ENCODE measurements around the gene ARID3A. TPM values are rescaled to one million over a fixed set of nuclear protein-coding genes. Genes with fewer than 3 reads are reported as not detected.

Gene ARID3A
- total RNA-seq, 1 donor from 2014 or later: 70.6 TPM

- Mint-ChIP-seq H3K27me3 (ENCODE audit: low read depth) (no peaks in the 10 kb centered on the region), H3K27ac (no peak overlapping the region), H3K4me3 (no peak overlapping the region), H3K36me3 (peaks cover 12% of the 10 kb centered on the region), H3K9me3 (no peaks in the 10 kb centered on the region), H3K4me1 (peaks cover 8% of the 10 kb centered on the region)
- no peak for TF ChIP-seq CTCF (IDR thresholded peaks at IDR 0.05; ENCODE audit: unreplicated experiment)
- no peak for DNase-seq (ENCODE audit: low spot score in 2 of 2, unreplicated experiment in 2 of 2)
Measured at GRCh38 chr19:986083-986482, 60.2 kb downstream of the ARID3A start.

GRCh38 chr19:988081-988480, 62.2 kb downstream of the ARID3A start:
- peaks cover 8% of the 10 kb centered on the region for H3K4me1 Mint-ChIP-seq
- no peak overlapping the region for H3K27ac Mint-ChIP-seq
- TF ChIP-seq CTCF (IDR thresholded peaks at IDR 0.05; ENCODE audit: unreplicated experiment): no peak
- no peak for DNase-seq (ENCODE audit: low spot score in 2 of 2, unreplicated experiment in 2 of 2)
- H3K36me3 Mint-ChIP-seq: peaks cover 15% of the 10 kb centered on the region
- no peaks in the 10 kb centered on the region for H3K9me3 Mint-ChIP-seq
- no peak overlapping the region for H3K4me3 Mint-ChIP-seq
- H3K27me3 Mint-ChIP-seq (ENCODE audit: low read depth): no peaks in the 10 kb centered on the region

GRCh38 chr19:988510-988909, 62.7 kb downstream of the ARID3A start:
- peaks cover 15% of the 10 kb centered on the region for H3K36me3 Mint-ChIP-seq
- no peaks in the 10 kb centered on the region for H3K27me3 Mint-ChIP-seq (ENCODE audit: low read depth)
- TF ChIP-seq CTCF (IDR thresholded peaks at IDR 0.05; ENCODE audit: unreplicated experiment): no peak
- H3K9me3 Mint-ChIP-seq: no peaks in the 10 kb centered on the region
- H3K27ac Mint-ChIP-seq: no peak overlapping the region
- peak in 1 of 2 experiments; percentile 19 for DNase-seq (ENCODE audit: low spot score in 2 of 2, unreplicated experiment in 2 of 2)
- H3K4me1 Mint-ChIP-seq: peaks cover 8% of the 10 kb centered on the region
- no peak overlapping the region for H3K4me3 Mint-ChIP-seq

GRCh38 chr19:989381-990081, 63.7 kb downstream of the ARID3A start:
- Mint-ChIP-seq H3K4me1 (peaks cover 6% of the 10 kb centered on the region), H3K9me3 (no peaks in the 10 kb centered on the region), H3K27me3 (ENCODE audit: low read depth) (no peaks in the 10 kb centered on the region), H3K4me3 (no peak overlapping the region), H3K36me3 (peaks cover 15% of the 10 kb centered on the region), H3K27ac (no peak overlapping the region)
- peak in 1 of 2 experiments; percentile 16 for DNase-seq (ENCODE audit: low spot score in 2 of 2, unreplicated experiment in 2 of 2)
- TF ChIP-seq CTCF (IDR thresholded peaks at IDR 0.05; ENCODE audit: unreplicated experiment): no peak

- Mint-ChIP-seq H3K36me3 (peaks cover 15% of the 10 kb centered on the region), H3K27ac (no peak overlapping the region), H3K9me3 (no peaks in the 10 kb centered on the region), H3K4me1 (no peaks in the 10 kb centered on the region), H3K27me3 (ENCODE audit: low read depth) (no peaks in the 10 kb centered on the region), H3K4me3 (no peak overlapping the region)
- TF ChIP-seq CTCF (IDR thresholded peaks at IDR 0.05; ENCODE audit: unreplicated experiment): no peak
- DNase-seq (ENCODE audit: low spot score in 2 of 2, unreplicated experiment in 2 of 2): peak in 1 of 2 experiments; percentile 21
Measured at GRCh38 chr19:990119-990571, 64.3 kb downstream of the ARID3A start.
